Neuronal stem cell (in vitro differentiated cells): ENCODE results near the gene UMODL1.

Source experiments
- DNase-seq: peaks from one replicate; pipeline ENCODE4 v3.0.0-alpha.2; 2013; ENCODE audit warnings: low spot score
- H2AFZ ChIP-seq: one replicate; pipeline ENCODE4 v1.6.1; 2013; ENCODE audit warnings: mild to moderate bottlenecking, low read length, inconsistent platforms
- H2AK5ac ChIP-seq: 2 replicates; pipeline ENCODE4 v1.6.1; 2013; ENCODE audit warnings: low read depth, mild to moderate bottlenecking, inconsistent platforms, low read length, moderate library complexity, mixed read lengths
- H2BK120ac ChIP-seq: 2 replicates; pipeline ENCODE4 v1.6.1; 2013; ENCODE audit warnings: low read depth, mild to moderate bottlenecking, inconsistent platforms, low read length, moderate library complexity, mixed read lengths
- H2BK12ac ChIP-seq: one replicate; pipeline ENCODE4 v1.6.1; 2013; ENCODE audit warnings: low read length, inconsistent platforms
- H2BK15ac ChIP-seq: 2 replicates; pipeline ENCODE4 v1.6.1; 2013; ENCODE audit warnings: mild to moderate bottlenecking, low read length, inconsistent platforms, mixed read lengths
- H2BK5ac ChIP-seq: one replicate; pipeline ENCODE4 v1.6.1; 2013; ENCODE audit warnings: inconsistent platforms, mild to moderate bottlenecking, low read length, moderate library complexity
- H3K14ac ChIP-seq: one replicate; pipeline ENCODE4 v1.6.1; 2013; ENCODE audit warnings: low read length, inconsistent platforms
- H3K18ac ChIP-seq: 2 replicates; pipeline ENCODE4 v1.6.1; 2013; ENCODE audit warnings: low read length, inconsistent platforms
- H3K23ac ChIP-seq: 2 replicates; pipeline ENCODE4 v1.6.1; 2013; ENCODE audit warnings: low read depth, mild to moderate bottlenecking, mixed read lengths, low read length, inconsistent platforms; ENCODE audit not compliant: poor library complexity
- H3K27ac ChIP-seq: replicated peaks from 3 replicates; pipeline ENCODE4 v1.5.1; 2013; ENCODE audit warnings: low read length, inconsistent platforms
- H3K27me3 ChIP-seq, 3 experiments: 2 replicates each; pipeline ENCODE4 v1.6.1; 2013; ENCODE audit warnings: low read length in 3 of 3, mild to moderate bottlenecking in 2 of 3, inconsistent platforms in 1 of 3, low read depth in 1 of 3, mixed read lengths in 1 of 3, moderate library complexity in 1 of 3; ENCODE audit not compliant: control insufficient read depth in 3 of 3, insufficient read depth in 3 of 3
- H3K36me3 ChIP-seq, 2 donors: replicated peaks in 1 of 2; 2 replicates each; pipeline ENCODE4 v1.6.1; 2013; ENCODE audit warnings: low read length in 2 of 2; ENCODE audit not compliant: control insufficient read depth in 2 of 2, insufficient read depth in 2 of 2
- H3K4ac ChIP-seq: 2 replicates; pipeline ENCODE4 v1.6.1; 2013; ENCODE audit warnings: inconsistent platforms, mild to moderate bottlenecking, low read length, moderate library complexity
- H3K4me1 ChIP-seq, 2 donors: 1 replicate in 1 of 2; 2 replicates in 1 of 2; pipeline ENCODE4 v1.6.1; 2013; ENCODE audit warnings: low read length in 2 of 2, low read depth in 1 of 2; ENCODE audit not compliant: control insufficient read depth in 2 of 2, insufficient read depth in 1 of 2
- H3K4me2 ChIP-seq: one replicate; pipeline ENCODE4 v1.6.1; 2013; ENCODE audit warnings: mild to moderate bottlenecking, low read length, inconsistent platforms; ENCODE audit not compliant: insufficient read depth, poor library complexity, severe bottlenecking
- H3K4me3 ChIP-seq, 2 donors: 2 replicates each; pipeline ENCODE4 v1.5.1; 2013; ENCODE audit warnings: low read length in 2 of 2, mild to moderate bottlenecking in 2 of 2, inconsistent platforms in 1 of 2, moderate library complexity in 1 of 2
- H3K79me1 ChIP-seq: one replicate; pipeline ENCODE4 v1.6.1; 2013; ENCODE audit warnings: low read depth, mild to moderate bottlenecking, inconsistent platforms, low read length, moderate library complexity
- H3K9ac ChIP-seq: one replicate; pipeline ENCODE4 v1.6.1; 2013; ENCODE audit warnings: mild to moderate bottlenecking, low read depth, low read length, inconsistent platforms; ENCODE audit not compliant: poor library complexity
- H3K9me3 ChIP-seq, 2 donors: replicated peaks in 1 of 2; 2 replicates each; pipeline versions ENCODE3 to v1.6.1; 2013; ENCODE audit warnings: low read length in 2 of 2, mild to moderate bottlenecking in 2 of 2, inconsistent platforms in 1 of 2, low read depth in 1 of 2, mixed read lengths in 1 of 2, moderate library complexity in 1 of 2; ENCODE audit not compliant: control insufficient read depth in 2 of 2, insufficient read depth in 1 of 2
- H4K8ac ChIP-seq: one replicate; pipeline ENCODE4 v1.6.1; 2013; ENCODE audit warnings: low read depth, mild to moderate bottlenecking, inconsistent platforms, low read length, moderate library complexity
- H4K91ac ChIP-seq: one replicate; pipeline ENCODE4 v1.6.1; 2013; ENCODE audit warnings: low read length, low read depth, mild to moderate bottlenecking, inconsistent platforms; ENCODE audit not compliant: poor library complexity
- WGBS, 2 donors: extraction: QIAGEN DNeasy Blood & Tissue Kit; methylation state at CpG; one replicate each; pipeline ENCODE4 v1.1.7; 2013; ENCODE audit warnings: missing lambda C conversion rate in 2 of 2, mixed read lengths in 1 of 2; ENCODE audit not compliant: insufficient read length in 2 of 2, insufficient replicate concordance in 1 of 2; ENCODE audit errors: extremely low coverage in 2 of 2; 5-methylcytosine and 5-hydroxymethylcytosine counted together

UMODL1 gene

DNA sequence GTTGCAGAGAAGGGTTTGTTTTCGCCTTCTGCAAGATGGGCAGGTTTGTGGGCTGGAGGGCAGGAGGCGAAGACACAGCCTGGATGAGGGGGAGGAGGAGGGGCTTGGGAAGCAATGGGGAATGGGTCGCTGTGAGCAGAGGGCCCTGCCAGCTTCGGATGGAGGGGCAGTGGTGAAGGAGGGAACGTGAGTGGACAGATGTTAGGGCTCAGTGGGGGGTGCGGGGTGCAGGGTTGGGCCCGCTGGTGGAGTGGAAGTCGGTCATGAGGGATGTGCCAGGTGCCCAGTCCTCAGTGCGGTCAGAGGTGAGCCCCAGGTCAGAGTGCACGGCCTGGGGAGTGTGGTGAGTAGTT, 92.4 kb downstream of the UMODL1 start:
- peak overlapping the region; percentile 66 for H2AK5ac ChIP-seq
- H3K27ac ChIP-seq: no peak overlapping the region
- no peak overlapping the region for H3K4me2 ChIP-seq
- peak overlapping the region in 1 of 2 donors; percentile 20 for H3K4me3 ChIP-seq
- H2AFZ ChIP-seq: no peak overlapping the region
- no peak for DNase-seq
- no peak overlapping the region for H3K4ac ChIP-seq
- no peak overlapping the region for H2BK15ac ChIP-seq
- H3K27me3 ChIP-seq: no peaks in the 10 kb centered on the region
- peaks cover 0 to 9% of the 10 kb centered on the region in 2 donors for H3K4me1 ChIP-seq
- no peak overlapping the region for H3K14ac ChIP-seq
- H3K9ac ChIP-seq: peak overlapping the region; percentile 65
- no peak overlapping the region for H4K91ac ChIP-seq
- peak overlapping the region; percentile 82 for H3K23ac ChIP-seq
- no peak overlapping the region for H2BK120ac ChIP-seq
- WGBS, 2 donors: no CpG with 5 or more reads among the region's 10 CpGs
- no peaks in the 10 kb centered on the region for H3K79me1 ChIP-seq
- peak overlapping the region; percentile 84 for H3K18ac ChIP-seq
- H2BK5ac ChIP-seq: peak overlapping the region; percentile 42
- H3K36me3 ChIP-seq: no peaks in the 10 kb centered on the region
- H4K8ac ChIP-seq: no peak overlapping the region
- H2BK12ac ChIP-seq: no peak overlapping the region
- H3K9me3 ChIP-seq: peaks cover 0 to 3% of the 10 kb centered on the region in 2 donors

DNA sequence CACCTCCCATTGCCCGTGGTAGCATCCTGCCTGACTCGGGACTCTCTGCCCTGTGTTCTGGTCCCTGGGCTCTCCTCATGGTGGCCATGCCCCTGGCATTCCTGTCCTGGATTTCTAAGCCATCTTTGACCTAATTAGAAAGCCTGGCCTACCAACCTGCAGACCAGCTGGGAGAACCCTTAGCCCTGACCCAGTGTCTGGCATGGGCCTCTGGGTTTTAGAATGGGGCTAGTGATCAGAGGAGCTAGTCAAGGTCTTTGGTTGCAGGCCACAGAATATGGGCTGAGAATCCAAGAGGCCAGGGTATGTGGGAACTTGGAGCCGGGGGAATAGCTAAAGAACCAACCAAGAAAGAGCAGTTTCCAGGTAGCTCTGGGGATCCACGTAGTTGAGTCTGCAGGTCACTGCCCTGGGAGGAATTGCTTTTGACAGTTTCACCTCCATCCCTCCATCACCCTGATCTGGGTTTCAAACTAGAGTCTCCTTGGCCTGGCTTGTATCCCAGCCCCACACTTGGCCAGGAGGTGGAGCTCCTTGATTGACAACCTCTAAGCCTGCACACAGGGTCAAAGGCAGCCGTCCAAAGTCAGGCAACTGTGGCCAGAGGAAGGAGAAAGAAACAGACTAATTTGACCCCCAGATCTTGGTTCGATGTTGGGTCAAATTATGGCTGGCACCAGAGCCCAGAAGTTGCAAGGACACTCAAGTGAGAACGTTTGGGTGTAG, 93.1 kb downstream of the UMODL1 start:
- Histone ChIP-seq H3K4me3 (no peak overlapping the region), H3K18ac (no peak overlapping the region), H2BK12ac (no peak overlapping the region), H4K91ac (no peak overlapping the region), H3K79me1 (no peaks in the 10 kb centered on the region), H3K9me3 (peaks cover 0 to 3% of the 10 kb centered on the region in 2 donors), H3K27ac (no peak overlapping the region), H2AFZ (no peak overlapping the region), H4K8ac (no peak overlapping the region), H3K27me3 (no peaks in the 10 kb centered on the region), H2AK5ac (no peak overlapping the region), H3K4me1 (peaks cover 0 to 9% of the 10 kb centered on the region in 2 donors), H3K14ac (no peak overlapping the region), H3K9ac (no peak overlapping the region), H2BK120ac (no peak overlapping the region), H3K23ac (no peak overlapping the region), H2BK15ac (no peak overlapping the region), H3K4me2 (no peak overlapping the region), H2BK5ac (peak overlapping the region; percentile 83), H3K36me3 (no peaks in the 10 kb centered on the region), H3K4ac (no peak overlapping the region)
- no CpG with 5 or more reads among the region's 7 CpGs for WGBS, 2 donors
- no peak for DNase-seq

DNA sequence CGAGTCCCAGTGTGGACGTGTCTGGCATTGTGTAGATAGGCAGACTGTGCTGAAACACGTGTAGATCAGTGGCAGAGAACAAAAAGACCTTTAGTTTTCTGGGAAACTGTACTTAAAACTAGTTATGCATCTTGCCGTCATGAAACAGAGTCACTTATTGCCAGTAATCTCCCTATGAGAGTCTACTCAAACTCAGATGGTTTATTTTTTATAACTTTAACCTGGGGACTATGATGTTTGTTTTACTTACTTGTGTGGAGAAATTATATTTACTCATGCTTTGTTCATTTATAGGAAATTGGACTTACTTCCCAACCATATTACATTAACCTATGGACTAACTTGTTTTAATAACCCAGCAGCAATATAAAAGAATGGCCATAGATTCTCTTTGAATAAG, 93.7 kb downstream of the UMODL1 start:
- H4K8ac ChIP-seq: no peak overlapping the region
- H3K4me3 ChIP-seq: no peak overlapping the region
- no peaks in the 10 kb centered on the region for H3K27me3 ChIP-seq
- no peak overlapping the region for H3K14ac ChIP-seq
- H3K36me3 ChIP-seq: no peaks in the 10 kb centered on the region
- H3K23ac ChIP-seq: no peak overlapping the region
- H3K4me1 ChIP-seq: peaks cover 0 to 9% of the 10 kb centered on the region in 2 donors
- H3K9me3 ChIP-seq: peaks cover 0 to 3% of the 10 kb centered on the region in 2 donors
- no peak overlapping the region for H2BK5ac ChIP-seq
- no peak overlapping the region for H3K27ac ChIP-seq
- no peaks in the 10 kb centered on the region for H3K79me1 ChIP-seq
- no peak overlapping the region for H4K91ac ChIP-seq
- no peak overlapping the region for H2BK120ac ChIP-seq
- H3K18ac ChIP-seq: no peak overlapping the region
- no peak overlapping the region for H2AFZ ChIP-seq
- no peak for DNase-seq
- no CpG with 5 or more reads among the region's 4 CpGs for WGBS, 2 donors
- no peak overlapping the region for H3K4me2 ChIP-seq
- H2AK5ac ChIP-seq: no peak overlapping the region
- H2BK15ac ChIP-seq: no peak overlapping the region
- no peak overlapping the region for H3K4ac ChIP-seq
- H3K9ac ChIP-seq: no peak overlapping the region
- H2BK12ac ChIP-seq: no peak overlapping the region

DNA sequence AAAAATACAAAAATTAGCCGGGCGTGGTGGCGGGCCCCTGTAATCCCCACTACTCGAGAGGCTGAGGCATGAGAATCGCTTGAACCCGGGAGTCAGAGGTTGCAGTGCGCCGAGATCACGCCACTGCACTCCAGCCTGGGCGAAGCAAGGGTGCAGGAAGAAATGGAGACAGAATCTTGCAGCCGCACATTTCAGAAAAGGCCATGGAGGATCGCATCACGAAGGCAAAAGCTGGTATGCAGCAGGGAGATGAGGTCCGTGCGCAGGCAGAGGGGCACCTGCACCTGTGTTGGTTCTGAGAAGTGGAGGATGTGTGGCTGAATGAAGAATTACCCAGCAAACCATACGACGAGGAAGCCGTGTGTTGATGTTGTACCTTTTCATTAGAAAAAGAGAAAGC, 94.8 kb downstream of the UMODL1 start:
- Histone ChIP-seq H2BK5ac (no peak overlapping the region), H3K4me2 (no peak overlapping the region), H3K4me1 (peaks cover 0 to 8% of the 10 kb centered on the region in 2 donors), H2AK5ac (no peak overlapping the region), H2BK15ac (no peak overlapping the region), H3K9me3 (peaks cover 0 to 3% of the 10 kb centered on the region in 2 donors), H3K18ac (no peak overlapping the region), H4K91ac (no peak overlapping the region), H3K27me3 (no peaks in the 10 kb centered on the region), H3K4me3 (no peak overlapping the region), H3K4ac (no peak overlapping the region), H3K27ac (no peak overlapping the region), H3K14ac (no peak overlapping the region), H3K23ac (peak overlapping the region; percentile 36), H3K79me1 (no peaks in the 10 kb centered on the region), H3K36me3 (no peaks in the 10 kb centered on the region), H3K9ac (peak overlapping the region; percentile 16), H4K8ac (peak overlapping the region; percentile 86), H2AFZ (no peak overlapping the region), H2BK12ac (peak overlapping the region; percentile 30), H2BK120ac (no peak overlapping the region)
- no CpG with 5 or more reads among the region's 18 CpGs for WGBS, 2 donors
- no peak for DNase-seq
